T-helper 22 cell (primary cell): ENCODE results near the gene CTH.
A peak's percentile ranks its signal among the peaks of the same experiment; 100 is the strongest.
"Not testable (repeated sequence)": the region's sequence is repeated elsewhere in the genome, so short reads cannot be mapped to it uniquely, and the experiment has no call there.

Experiments
- DNase-seq: peaks from one replicate; pipeline ENCODE4 v3.0.0-alpha.2; 2020; ENCODE audit warnings: low read depth

Gene CTH

GRCh38 chr1:70410604-70411359 lies at the start of gene CTH:
Gene CTH, plus strand, starts transcription at chr1:70411268. Its CDS starts 148 bp downstream, at chr1:70411416.
- DNase-seq = peak; percentile 85

DNA sequence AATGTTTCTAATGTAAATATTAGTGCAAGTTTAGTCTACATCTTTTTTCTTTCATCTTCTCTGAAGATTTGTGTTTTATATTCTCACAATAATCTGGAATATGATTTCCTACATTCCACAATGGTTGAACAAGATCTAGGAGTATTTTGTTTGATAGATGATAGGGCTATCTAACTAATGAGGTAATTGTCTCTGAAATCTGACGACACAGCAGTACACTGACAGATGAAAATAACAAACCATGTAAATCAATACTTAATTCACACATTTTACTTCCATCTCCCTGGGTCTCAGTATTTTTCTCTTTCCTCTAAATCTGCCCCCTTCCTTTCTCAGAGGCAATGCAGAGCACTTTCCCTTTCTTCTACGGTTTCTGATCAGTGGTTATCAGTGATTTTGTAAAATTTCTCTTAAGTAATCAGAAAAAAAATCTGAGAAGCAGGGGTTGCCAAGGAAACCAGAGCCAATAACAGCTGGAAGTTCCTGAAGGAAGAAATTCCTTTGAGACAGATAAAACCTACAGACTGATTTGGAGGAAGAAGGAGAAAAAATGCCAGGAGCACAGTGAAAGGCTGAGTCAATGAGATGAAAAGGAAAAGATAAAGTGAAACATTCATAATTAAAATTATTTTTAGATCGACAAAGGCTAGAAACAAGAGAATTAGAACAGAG lies 49.2 kb upstream of the CTH start:
- no peak for DNase-seq

- no peak for DNase-seq
Measured at GRCh38 chr1:70364439-70364838, 46.6 kb upstream of the CTH start.

DNA sequence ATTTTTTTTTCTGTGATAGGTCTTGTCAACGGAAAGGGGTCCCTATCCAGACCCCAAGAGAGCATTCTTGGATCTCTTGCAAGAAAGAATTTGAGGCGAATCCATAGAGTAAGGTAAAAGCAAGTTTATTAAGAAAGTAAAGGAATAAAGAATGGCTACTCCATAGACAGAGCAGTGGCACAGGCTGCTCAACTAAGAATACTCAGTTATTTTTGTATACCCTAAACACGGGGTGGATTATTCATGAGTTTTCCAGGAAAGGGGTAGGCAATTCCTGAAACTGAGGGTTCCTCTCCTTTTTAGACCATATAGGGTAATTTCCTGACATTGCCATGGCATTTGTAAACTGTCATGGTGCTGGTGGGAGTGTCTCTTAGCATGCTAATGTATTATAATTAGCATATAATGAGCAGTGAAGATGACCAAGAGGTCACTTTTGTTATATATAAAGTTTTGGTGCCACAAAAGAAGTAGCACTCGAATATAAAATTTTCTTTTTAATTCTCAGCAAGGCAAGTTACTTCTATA lies 44.6 kb upstream of the CTH start:
- not testable (repeated sequence) for DNase-seq

DNA sequence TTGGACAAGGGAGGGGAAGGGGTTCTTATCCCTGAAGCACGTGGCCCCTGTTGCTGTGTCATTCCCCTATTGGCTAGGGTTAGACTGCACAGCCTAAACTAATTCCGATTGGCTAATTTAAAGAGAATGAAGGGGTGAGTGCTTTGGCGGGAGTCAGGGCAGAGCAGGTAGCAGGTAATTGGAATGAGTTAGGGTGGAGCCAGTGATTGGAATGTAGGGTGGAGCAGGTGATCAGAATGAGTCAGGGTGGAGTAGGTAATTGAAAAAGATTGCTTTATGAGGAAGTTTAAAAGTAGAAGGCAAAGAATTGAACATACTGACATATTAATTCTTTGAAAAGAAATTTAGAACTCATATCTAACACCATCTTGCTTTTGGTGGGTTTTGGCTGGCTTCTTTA lies 44.1 kb upstream of the CTH start:
- not testable (repeated sequence) for DNase-seq

GRCh38 chr1:70367397-70367796 lies 43.7 kb upstream of the CTH start:
- not testable (repeated sequence) for DNase-seq

DNA sequence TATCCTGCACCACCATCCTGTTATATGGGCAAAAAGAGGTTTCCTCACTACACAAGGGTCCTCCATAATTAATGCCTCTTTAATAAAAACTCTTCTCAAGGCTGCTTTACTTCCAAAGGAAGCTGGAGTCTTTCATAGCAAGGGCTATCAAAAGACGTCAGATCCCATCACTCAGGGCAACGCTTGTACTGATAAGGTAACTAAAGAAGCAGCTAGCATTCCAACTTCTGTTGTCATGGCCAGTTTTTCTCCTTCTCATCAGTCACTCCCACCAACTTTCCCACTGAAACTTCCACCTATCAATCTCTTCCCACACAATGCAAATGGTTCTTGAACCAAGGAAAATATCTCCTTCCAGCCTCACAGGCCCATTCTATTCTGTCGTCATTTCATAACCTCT lies 39.5 kb upstream of the CTH start:
- not testable (repeated sequence) for DNase-seq

GRCh38 chr1:70372426-70372825 lies 38.6 kb upstream of the CTH start:
- no peak for DNase-seq

DNA sequence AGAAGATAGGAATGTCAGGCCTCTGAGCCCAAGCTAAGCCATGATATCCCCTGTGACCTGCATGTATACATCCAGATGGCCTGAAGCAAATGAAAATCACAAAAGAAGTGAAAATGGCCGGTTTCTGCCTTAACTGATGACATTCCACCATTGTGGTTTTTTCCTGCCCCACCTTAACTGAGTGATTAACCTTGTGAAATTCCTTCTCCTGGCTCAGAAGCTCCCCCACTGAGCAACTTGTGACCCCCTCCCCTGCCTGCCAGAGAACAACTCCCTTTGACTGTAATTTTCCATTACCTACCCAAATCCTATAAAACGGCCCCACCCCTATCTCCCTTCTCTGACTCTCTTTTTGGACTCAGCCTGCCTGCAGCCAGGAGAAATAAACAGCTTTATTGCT lies 37.5 kb upstream of the CTH start:
- DNase-seq = not testable (repeated sequence)

- no peak for DNase-seq
Measured at GRCh38 chr1:70376196-70376595, 34.9 kb upstream of the CTH start.

GRCh38 chr1:70382682-70383081 lies 28.4 kb upstream of the CTH start:
- no peak for DNase-seq

- DNase-seq = no peak
Measured at GRCh38 chr1:70383483-70383882, 27.6 kb upstream of the CTH start.

DNA sequence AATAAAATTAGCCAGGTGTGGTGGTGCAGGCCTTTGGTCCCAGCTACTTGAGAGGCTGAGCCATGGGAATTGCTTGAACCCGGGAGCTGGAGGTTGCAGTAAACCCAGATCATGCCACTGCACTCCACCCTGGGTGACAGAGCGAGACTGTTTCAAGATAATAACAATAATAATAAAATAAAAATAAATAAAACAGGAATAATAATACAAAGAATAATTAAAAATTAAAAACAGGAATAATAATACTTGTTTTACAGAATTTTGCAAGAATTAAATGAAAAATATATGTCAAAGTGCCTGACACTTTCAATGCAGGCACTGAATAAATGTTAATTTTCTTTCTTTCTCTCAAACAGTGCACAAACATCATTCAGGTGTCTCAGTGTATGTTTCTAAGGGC lies 26.5 kb upstream of the CTH start:
- no peak for DNase-seq

DNA sequence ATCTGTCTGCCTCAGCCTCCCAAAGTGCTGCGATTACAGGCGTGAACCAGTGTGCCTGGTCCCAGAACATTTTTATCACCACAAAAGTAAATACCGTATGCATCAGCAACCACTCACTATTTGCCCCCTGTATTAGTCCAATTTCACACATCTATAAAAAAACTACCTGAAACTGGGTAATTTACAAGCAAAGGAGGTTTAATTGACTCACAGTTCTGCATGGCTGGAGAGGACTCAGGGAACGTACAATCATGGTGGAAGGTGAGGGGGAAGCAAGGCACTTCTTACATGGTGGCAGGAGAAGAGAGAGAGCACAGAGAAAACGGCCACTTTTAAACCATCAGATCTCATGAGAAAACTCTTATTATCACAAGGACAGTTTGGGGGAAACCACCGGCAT lies 25.6 kb upstream of the CTH start:
- no peak for DNase-seq

DNA sequence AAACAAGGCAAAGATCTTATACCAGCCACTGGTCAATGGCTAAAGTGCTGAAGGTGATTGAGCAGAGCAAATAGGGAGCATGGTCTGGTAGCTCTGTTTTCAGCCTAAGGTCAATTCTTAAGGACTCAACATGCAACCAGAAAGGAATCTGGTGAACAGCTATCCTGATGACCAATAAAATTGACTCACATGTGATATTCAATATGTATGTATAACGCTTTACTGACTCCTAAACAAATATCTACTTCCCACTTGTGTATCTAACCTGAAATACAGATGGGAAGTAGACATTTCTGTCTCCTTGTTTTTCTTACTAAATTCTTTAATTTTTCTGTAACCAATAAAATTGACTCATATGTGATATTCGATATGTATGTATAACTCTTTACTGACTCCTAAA lies 24.9 kb upstream of the CTH start:
- no peak for DNase-seq

DNA sequence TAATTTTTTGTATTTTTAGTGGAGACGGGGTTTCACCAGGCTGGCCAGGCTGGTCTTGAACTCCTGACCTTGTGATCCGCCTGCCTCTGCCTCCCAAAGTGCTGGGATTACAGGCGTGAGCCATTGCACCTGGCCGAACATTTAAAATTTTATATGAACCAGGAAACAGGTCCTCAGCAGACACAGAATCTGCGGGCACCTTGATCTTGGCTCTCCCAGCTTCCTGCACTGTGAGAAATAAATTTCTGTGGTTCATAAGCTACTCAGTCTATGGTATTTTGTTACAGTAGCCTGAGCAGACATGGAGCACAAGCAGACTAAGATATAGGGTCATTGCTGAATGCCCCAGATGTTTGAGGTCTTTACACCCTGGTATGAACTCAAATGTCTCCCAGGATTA lies 23.6 kb upstream of the CTH start:
- DNase-seq = no peak

DNA sequence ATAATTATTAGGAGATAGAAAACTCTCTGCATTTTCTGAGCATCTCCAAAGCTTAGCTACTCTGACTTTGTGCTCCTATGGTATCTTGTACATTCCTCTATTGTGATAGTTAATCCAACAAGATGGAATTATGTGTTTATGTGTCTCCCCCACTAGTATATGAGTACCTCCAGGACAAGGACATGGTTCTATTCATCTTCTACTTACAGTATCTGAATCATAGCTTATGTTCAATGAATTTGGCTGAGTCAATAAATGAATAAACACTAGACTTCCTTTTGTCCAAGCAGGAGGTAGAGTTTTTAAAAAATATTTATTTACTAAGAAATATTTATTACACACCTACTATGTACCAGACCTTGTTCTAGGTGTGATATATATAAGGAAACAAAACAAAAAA lies 18.4 kb upstream of the CTH start:
- DNase-seq = no peak

GRCh38 chr1:70396607-70397006 lies 14.5 kb upstream of the CTH start:
- no peak for DNase-seq

DNA sequence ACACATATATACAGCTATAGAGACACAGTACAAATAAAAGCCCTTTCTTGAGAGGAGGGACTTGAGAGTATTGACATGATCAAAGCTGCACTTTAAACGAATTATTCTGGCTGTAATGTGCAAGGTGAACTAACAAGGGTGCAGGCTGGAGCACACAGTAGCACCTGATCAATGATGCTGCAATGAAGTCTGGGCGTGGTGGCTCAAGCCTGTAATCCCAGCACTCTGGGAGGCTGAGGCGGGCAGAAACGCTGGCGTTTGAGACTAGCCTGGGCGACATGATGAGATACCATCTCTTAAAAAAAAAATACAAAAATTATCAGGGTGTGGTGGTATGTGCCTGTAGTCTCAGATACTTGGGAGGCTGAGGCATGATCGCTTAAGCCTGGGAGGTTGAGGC lies 14.1 kb upstream of the CTH start:
- no peak for DNase-seq

- no peak for DNase-seq
Measured at GRCh38 chr1:70400335-70400734, 10.7 kb upstream of the CTH start.

GRCh38 chr1:70401974-70402373 lies 9.1 kb upstream of the CTH start:
- no peak for DNase-seq

GRCh38 chr1:70403759-70404158 lies 7.3 kb upstream of the CTH start:
- no peak for DNase-seq

GRCh38 chr1:70405780-70406416 lies 5.2 kb upstream of the CTH start:
- no peak for DNase-seq
